ENCODE data around the gene PSORS1C1.

PSORS1C1 gene

GRCh38 chr6:31128093-31128676 lies 13.6 kb downstream of the PSORS1C1 start:
- peaks cover 5% of the 10 kb centered on the region for H3K4me1 Mint-ChIP-seq
- ATAC-seq (peak; percentile 45), DNase-seq (peak; percentile 81)
- no peaks in the 10 kb centered on the region for H3K9me3 Mint-ChIP-seq
- H3K27me3 Mint-ChIP-seq, result peaks cover 2% of the 10 kb centered on the region
- H3K36me3 Mint-ChIP-seq (ENCODE audit: low read depth), result no peaks in the 10 kb centered on the region
- H3K27ac Mint-ChIP-seq, result no peak overlapping the region
- H3K4me3 Mint-ChIP-seq, result no peak overlapping the region

GRCh38 chr6:31129130-31129529 lies 14.5 kb downstream of the PSORS1C1 start:
- ATAC-seq (no peak), DNase-seq (no peak)
- peaks cover 5% of the 10 kb centered on the region for H3K4me1 Mint-ChIP-seq
- H3K4me3 Mint-ChIP-seq, result no peak overlapping the region
- H3K36me3 Mint-ChIP-seq (ENCODE audit: low read depth), result no peaks in the 10 kb centered on the region
- H3K9me3 Mint-ChIP-seq, result no peaks in the 10 kb centered on the region
- no peak overlapping the region for H3K27ac Mint-ChIP-seq
- H3K27me3 Mint-ChIP-seq, result peaks cover 2% of the 10 kb centered on the region

GRCh38 chr6:31130751-31131150 lies 16.2 kb downstream of the PSORS1C1 start:
- H3K4me1 Mint-ChIP-seq, result peaks cover 5% of the 10 kb centered on the region
- H3K36me3 Mint-ChIP-seq (ENCODE audit: low read depth), result no peaks in the 10 kb centered on the region
- H3K4me3 Mint-ChIP-seq, result no peak overlapping the region
- no peak overlapping the region for H3K27ac Mint-ChIP-seq
- DNase-seq (no peak), ATAC-seq (no peak)
- H3K9me3 Mint-ChIP-seq, result no peaks in the 10 kb centered on the region
- H3K27me3 Mint-ChIP-seq, result peaks cover 2% of the 10 kb centered on the region

- no peak overlapping the region for H3K27ac Mint-ChIP-seq
- peaks cover 5% of the 10 kb centered on the region for H3K4me1 Mint-ChIP-seq
- no peak for DNase-seq
- no peak for ATAC-seq
- peaks cover 2% of the 10 kb centered on the region for H3K27me3 Mint-ChIP-seq
- no peaks in the 10 kb centered on the region for H3K36me3 Mint-ChIP-seq (ENCODE audit: low read depth)
- no peak overlapping the region for H3K4me3 Mint-ChIP-seq
- H3K9me3 Mint-ChIP-seq, result no peaks in the 10 kb centered on the region
Measured at GRCh38 chr6:31131595-31131994, 17.0 kb downstream of the PSORS1C1 start.

- DNase-seq, result no peak
- peaks cover 9% of the 10 kb centered on the region for H3K4me1 Mint-ChIP-seq
Measured at GRCh38 chr6:31132806-31133205, 18.2 kb downstream of the PSORS1C1 start.

GRCh38 chr6:31135710-31136109 lies 21.1 kb downstream of the PSORS1C1 start:
- H3K27me3 Mint-ChIP-seq, result peaks cover 4% of the 10 kb centered on the region
- H3K36me3 Mint-ChIP-seq (ENCODE audit: low read depth), result no peaks in the 10 kb centered on the region
- no peak overlapping the region for H3K27ac Mint-ChIP-seq
- no peak for ATAC-seq
- H3K4me1 Mint-ChIP-seq, result peaks cover 6% of the 10 kb centered on the region
- H3K4me3 Mint-ChIP-seq, result no peak overlapping the region
- DNase-seq, result no peak
- H3K9me3 Mint-ChIP-seq, result no peaks in the 10 kb centered on the region

More at GRCh38 chr6:31132806-31133205, 18.2 kb downstream of the PSORS1C1 start:
- H3K9me3 Mint-ChIP-seq, result no peaks in the 10 kb centered on the region
- ATAC-seq, result no peak
- H3K36me3 Mint-ChIP-seq (ENCODE audit: low read depth), result no peaks in the 10 kb centered on the region
- H3K4me3 Mint-ChIP-seq, result no peak overlapping the region
- no peak overlapping the region for H3K27ac Mint-ChIP-seq
- peaks cover 4% of the 10 kb centered on the region for H3K27me3 Mint-ChIP-seq

GRCh38 chr6:31138982-31139381 lies 24.4 kb downstream of the PSORS1C1 start, which contains the start of gene PSORS1C2:
PSORS1C2 (minus strand) TSS chr6:31139066; CDS start chr6:31139026, 40 bp downstream.
- Mint-ChIP-seq H3K36me3 (ENCODE audit: low read depth) (no peaks in the 10 kb centered on the region), H3K4me1 (peaks cover 6% of the 10 kb centered on the region), H3K27me3 (peaks cover 4% of the 10 kb centered on the region), H3K9me3 (no peaks in the 10 kb centered on the region), H3K27ac (no peak within 1 kb of the TSS), H3K4me3 (no peak within 1 kb of the TSS)
- DNase-seq, result no peak
- ATAC-seq, result no peak

GRCh38 chr6:31139599-31139998 lies 25.0 kb downstream of the PSORS1C1 start:
- H3K36me3 Mint-ChIP-seq (ENCODE audit: low read depth), result peaks cover 2% of the 10 kb centered on the region
- peaks cover 4% of the 10 kb centered on the region for H3K27me3 Mint-ChIP-seq
- H3K4me3 Mint-ChIP-seq, result no peak overlapping the region
- peaks cover 6% of the 10 kb centered on the region for H3K4me1 Mint-ChIP-seq
- no peak for ATAC-seq
- H3K9me3 Mint-ChIP-seq, result no peaks in the 10 kb centered on the region
- no peak overlapping the region for H3K27ac Mint-ChIP-seq
- DNase-seq, result no peak

- H3K36me3 Mint-ChIP-seq (ENCODE audit: low read depth), result peaks cover 2% of the 10 kb centered on the region
- peaks cover 4% of the 10 kb centered on the region for H3K27me3 Mint-ChIP-seq
- H3K9me3 Mint-ChIP-seq, result no peaks in the 10 kb centered on the region
- no peak overlapping the region for H3K27ac Mint-ChIP-seq
- H3K4me3 Mint-ChIP-seq, result no peak overlapping the region
- no peak for ATAC-seq
- peaks cover 6% of the 10 kb centered on the region for H3K4me1 Mint-ChIP-seq
- no peak for DNase-seq
Measured at GRCh38 chr6:31140643-31141042, 26.0 kb downstream of the PSORS1C1 start.

GRCh38 chr6:31142361-31142761 lies 27.8 kb downstream of the PSORS1C1 start:
- no peak for ATAC-seq

GRCh38 chr6:31143148-31143547 lies 28.5 kb downstream of the PSORS1C1 start:
- no peak for ATAC-seq
- H3K36me3 Mint-ChIP-seq (ENCODE audit: low read depth), result peaks cover 2% of the 10 kb centered on the region
- no peaks in the 10 kb centered on the region for H3K4me1 Mint-ChIP-seq
- no peak overlapping the region for H3K27ac Mint-ChIP-seq
- H3K27me3 Mint-ChIP-seq, result peaks cover 2% of the 10 kb centered on the region
- H3K9me3 Mint-ChIP-seq, result no peaks in the 10 kb centered on the region
- no peak overlapping the region for H3K4me3 Mint-ChIP-seq
- DNase-seq, result no peak

More at GRCh38 chr6:31142361-31142761, 27.8 kb downstream of the PSORS1C1 start:
- Mint-ChIP-seq H3K36me3 (ENCODE audit: low read depth) (peaks cover 2% of the 10 kb centered on the region), H3K4me3 (no peak overlapping the region), H3K9me3 (no peaks in the 10 kb centered on the region), H3K27me3 (peaks cover 4% of the 10 kb centered on the region), H3K4me1 (peaks cover 6% of the 10 kb centered on the region), H3K27ac (no peak overlapping the region)
- no peak for DNase-seq

- no peak overlapping the region for H3K4me3 Mint-ChIP-seq
- peaks cover 2% of the 10 kb centered on the region for H3K36me3 Mint-ChIP-seq (ENCODE audit: low read depth)
Measured at GRCh38 chr6:31144296-31144969, 29.8 kb downstream of the PSORS1C1 start.

GRCh38 chr6:31144970-31145340 lies 30.4 kb downstream of the PSORS1C1 start:
- no peaks in the 10 kb centered on the region for H3K4me1 Mint-ChIP-seq
- ATAC-seq, result no peak
- H3K36me3 Mint-ChIP-seq (ENCODE audit: low read depth), result peaks cover 4% of the 10 kb centered on the region
- H3K27ac Mint-ChIP-seq, result no peak overlapping the region
- H3K9me3 Mint-ChIP-seq, result no peaks in the 10 kb centered on the region
- no peaks in the 10 kb centered on the region for H3K27me3 Mint-ChIP-seq
- no peak for DNase-seq
- H3K4me3 Mint-ChIP-seq, result no peak overlapping the region

More at GRCh38 chr6:31144296-31144969, 29.8 kb downstream of the PSORS1C1 start:
- DNase-seq, result no peak
- Mint-ChIP-seq H3K9me3 (no peaks in the 10 kb centered on the region), H3K4me1 (no peaks in the 10 kb centered on the region), H3K27me3 (no peaks in the 10 kb centered on the region), H3K27ac (no peak overlapping the region)
- ATAC-seq, result no peak

- no peak for DNase-seq
- no peak overlapping the region for H3K27ac Mint-ChIP-seq
- no peak for ATAC-seq
- no peaks in the 10 kb centered on the region for H3K27me3 Mint-ChIP-seq
- peaks cover 4% of the 10 kb centered on the region for H3K36me3 Mint-ChIP-seq (ENCODE audit: low read depth)
- no peaks in the 10 kb centered on the region for H3K4me1 Mint-ChIP-seq
- H3K9me3 Mint-ChIP-seq, result no peaks in the 10 kb centered on the region
- no peak overlapping the region for H3K4me3 Mint-ChIP-seq
Measured at GRCh38 chr6:31145386-31145785, 30.8 kb downstream of the PSORS1C1 start.

- no peaks in the 10 kb centered on the region for H3K9me3 Mint-ChIP-seq
- H3K4me1 Mint-ChIP-seq, result no peaks in the 10 kb centered on the region
- no peaks in the 10 kb centered on the region for H3K27me3 Mint-ChIP-seq
- H3K4me3 Mint-ChIP-seq, result no peak overlapping the region
- H3K27ac Mint-ChIP-seq, result no peak overlapping the region
- H3K36me3 Mint-ChIP-seq (ENCODE audit: low read depth), result peaks cover 12% of the 10 kb centered on the region
- no peak for ATAC-seq
- no peak for DNase-seq
Measured at GRCh38 chr6:31149827-31150447, 35.3 kb downstream of the PSORS1C1 start.
